Esophagus squamous epithelium (tissue), 5 donors: ENCODE results near the gene NFATC3. TPM values are rescaled to one million over a fixed set of nuclear protein-coding genes. Genes with fewer than 3 reads are reported as not detected.

Source experiments
- DNase-seq: peaks from one replicate; lab custom pipeline; 2025; lab: John Stamatoyannopoulos, UW
- H3K27ac ChIP-seq, 4 donors: fragments of 200-600 bp; sonication (generic); one replicate each; pipeline ENCODE4 v1.5.1; 2016 to 2019; ENCODE audit warnings: mild to moderate bottlenecking in 1 of 4
- H3K27me3 ChIP-seq, 4 donors: fragments of 200-600 bp; sonication (generic); 1 replicate in 3 of 4; 2 replicates in 1 of 4; pipeline versions ENCODE4 v1.5.1 to v1.6.0; 2017 to 2021; ENCODE audit warnings: antibody characterized with exemption in 1 of 4
- H3K36me3 ChIP-seq, 3 donors: fragments of 200-600 bp; sonication (generic); one replicate each; pipeline ENCODE4 v1.5.1; 2016 to 2019
- H3K4me1 ChIP-seq, 3 donors: fragments of 200-600 bp; sonication (generic); one replicate each; pipeline ENCODE4 v1.5.1; 2017 to 2019
- H3K4me3 ChIP-seq, 4 donors: fragments of 200-600 bp; sonication (generic); 1 replicate in 3 of 4; 2 replicates in 1 of 4; pipeline ENCODE4 v1.5.1; 2016 to 2019; ENCODE audit warnings: mild to moderate bottlenecking in 2 of 4, moderate library complexity in 1 of 4
- H3K9me3 ChIP-seq, 3 donors: fragments of 200-600 bp; sonication (generic); one replicate each; pipeline ENCODE4 v1.5.1; 2016 to 2019
- CTCF ChIP-seq, 6 experiments: fragments of 450-650 bp in 4 of 6; fragments of 200-600 bp in 2 of 6; sonication (generic) in 2 of 6; IDR thresholded peaks; one replicate each; pipeline ENCODE4 v1.5.1; 2016 to 2019; ENCODE audit warnings: antibody characterized with exemption in 6 of 6, mild to moderate bottlenecking in 4 of 6, moderate library complexity in 4 of 6
- POLR2A ChIP-seq, 4 donors: fragments of 450-650 bp; IDR thresholded peaks; one replicate each; pipeline ENCODE4 v1.6.1; 2017; ENCODE audit warnings: antibody characterized with exemption in 4 of 4, mild to moderate bottlenecking in 4 of 4, moderate library complexity in 3 of 4
- WGBS, 2 donors: methylation state at CpG; one replicate each; pipeline ENCODE4 v1.1.5; 2018; 5-methylcytosine and 5-hydroxymethylcytosine counted together
- intact Hi-C: fragments of 100-400 bp; cut with DNase I; formaldehyde crosslinking; loops from one replicate; pipeline ENCODE4 v1.15.0; 2022
- total RNA-seq, 4 donors: library from RNA; depleted of rRNA; stranded (reverse); fragments of >200 nt; gene quantifications; one replicate each; pipeline ENCODE4 v1.1.0, GENCODE V29; 2016
- donor health status: DM: yes; HTN: yes; CAD: no.

Gene NFATC3
- total RNA-seq, 4 donors from 2014 or later: 18.6 to 30.9 (median 20.5) TPM

- DNase-seq: peak; percentile 49
- Histone ChIP-seq H3K27ac (peak overlapping the region; percentile 91 to 99 (median 98)), H3K36me3 (peaks cover 0 to 10% (median 0%) of the 10 kb centered on the region in 3 donors), H3K27me3 (no peaks in the 10 kb centered on the region), H3K9me3 (no peaks in the 10 kb centered on the region), H3K4me3 (peak overlapping the region; percentile 72 to 89 (median 83)), H3K4me1 (peaks cover 41 to 83% (median 43%) of the 10 kb centered on the region in 3 donors)
- intact Hi-C loops: loop anchor here (10.0 kb wide), 1 partner anchor 151 kb away; the partner anchor contains the start of gene ESRP2
- WGBS, 2 donors: 38 to 62% methylated on average over 7 to 18 of the region's 21 CpGs
- TF ChIP-seq CTCF (IDR thresholded peaks at IDR 0.05): no peak
- no peak for TF ChIP-seq POLR2A (IDR thresholded peaks at IDR 0.05)
These were observed 1.2 kb upstream of the NFATC3 start for GRCh38 chr16:68083861-68084503.

DNA sequence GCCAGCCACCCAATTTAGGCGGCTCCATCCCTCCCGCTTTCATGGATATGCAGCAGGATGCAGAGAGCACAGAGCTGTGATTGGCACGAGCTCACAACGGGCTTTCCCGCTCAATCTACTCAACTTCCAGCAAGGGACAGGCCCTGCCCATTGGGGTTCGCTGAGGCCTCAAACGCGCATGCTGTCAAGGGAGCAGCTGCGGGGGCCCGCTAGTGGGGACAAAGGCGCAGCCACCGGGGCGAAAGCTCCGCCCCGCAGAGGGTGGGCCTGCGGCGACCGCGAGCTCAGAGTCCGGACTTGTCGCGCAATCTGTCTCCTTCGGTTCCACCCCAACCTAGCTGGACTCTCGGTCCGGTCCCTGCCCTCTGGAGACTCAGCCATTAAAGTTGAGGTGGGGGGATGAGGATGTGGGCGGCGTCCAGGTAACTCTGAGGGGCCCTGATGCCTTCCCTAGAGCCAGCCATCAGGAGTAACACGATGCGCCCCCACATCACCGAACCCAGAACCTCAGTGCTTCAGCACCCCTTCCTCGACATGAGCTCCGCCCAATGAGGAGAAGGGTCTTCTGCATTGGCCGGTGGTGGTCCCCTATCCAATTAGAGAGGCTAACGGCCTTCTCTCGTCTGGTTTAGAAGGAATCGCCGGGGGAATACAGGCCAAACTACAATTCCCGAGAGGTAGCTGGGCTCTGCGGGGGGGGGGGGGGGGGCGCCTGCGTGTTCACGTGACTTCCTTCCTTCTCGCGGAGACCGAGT is 489 bp upstream of the NFATC3 start:
- DNase-seq: peak; percentile 54
- peak overlapping the region; percentile 72 to 89 (median 83) for H3K4me3 ChIP-seq
- TF ChIP-seq CTCF (IDR thresholded peaks at IDR 0.05) (peak in 2 of 6 experiments; percentile 11 to 26), POLR2A (IDR thresholded peaks at IDR 0.05) (peak in 1 of 4 donors; percentile 63)
- H3K36me3 ChIP-seq: peaks cover 0 to 3% (median 0%) of the 10 kb centered on the region in 3 donors
- no peaks in the 10 kb centered on the region for H3K9me3 ChIP-seq
- WGBS, 2 donors: 0% methylated on average over 1 to 2 of the region's 45 CpGs
- H3K4me1 ChIP-seq: peaks cover 35 to 83% (median 36%) of the 10 kb centered on the region in 3 donors
- peak overlapping the region; percentile 91 to 99 (median 98) for H3K27ac ChIP-seq
- intact Hi-C loops: loop anchor here (10.0 kb wide), 1 partner anchor 150 kb away; the partner anchor contains the start of gene ESRP2
- H3K27me3 ChIP-seq: no peaks in the 10 kb centered on the region

DNA sequence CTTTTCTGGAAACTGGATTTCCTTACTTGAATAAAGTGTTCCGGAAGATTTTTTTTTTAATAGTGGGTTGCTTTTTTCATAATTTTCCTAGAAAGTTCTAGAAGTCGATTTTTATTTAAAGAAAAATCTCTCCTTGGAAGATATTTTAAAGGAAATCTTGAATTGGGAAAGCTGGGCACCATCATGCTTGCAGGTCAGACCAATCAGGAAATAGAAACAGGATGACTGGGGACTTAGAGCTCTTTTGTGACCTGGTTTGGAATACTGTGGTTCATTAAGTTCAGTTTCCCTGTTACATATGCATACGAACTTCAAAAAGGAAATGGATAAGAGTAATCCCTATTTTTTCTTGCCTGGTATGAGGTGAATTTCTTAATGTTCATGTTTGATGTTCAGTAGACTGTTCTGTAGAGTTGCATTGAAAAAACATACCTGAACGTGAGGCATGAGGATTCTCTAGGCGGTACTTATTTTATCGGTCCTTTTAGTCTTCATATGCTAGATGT is 1.2 kb downstream of the NFATC3 start:
- Histone ChIP-seq H3K4me3 (peak overlapping the region; percentile 72 to 89 (median 83)), H3K9me3 (no peaks in the 10 kb centered on the region), H3K36me3 (no peaks in the 10 kb centered on the region), H3K4me1 (peaks cover 21 to 83% (median 27%) of the 10 kb centered on the region in 3 donors), H3K27me3 (no peaks in the 10 kb centered on the region), H3K27ac (peak overlapping the region; percentile 88 to 99 (median 94))
- intact Hi-C loops: loop anchor here (10.0 kb wide), 1 partner anchor 148 kb away; the partner anchor contains the start of gene ESRP2
- WGBS, 2 donors: 1 to 3% methylated on average over 6 of the region's 6 CpGs
- TF ChIP-seq CTCF (IDR thresholded peaks at IDR 0.05): no peak
- TF ChIP-seq POLR2A (IDR thresholded peaks at IDR 0.05): no peak
- DNase-seq: no peak

DNA sequence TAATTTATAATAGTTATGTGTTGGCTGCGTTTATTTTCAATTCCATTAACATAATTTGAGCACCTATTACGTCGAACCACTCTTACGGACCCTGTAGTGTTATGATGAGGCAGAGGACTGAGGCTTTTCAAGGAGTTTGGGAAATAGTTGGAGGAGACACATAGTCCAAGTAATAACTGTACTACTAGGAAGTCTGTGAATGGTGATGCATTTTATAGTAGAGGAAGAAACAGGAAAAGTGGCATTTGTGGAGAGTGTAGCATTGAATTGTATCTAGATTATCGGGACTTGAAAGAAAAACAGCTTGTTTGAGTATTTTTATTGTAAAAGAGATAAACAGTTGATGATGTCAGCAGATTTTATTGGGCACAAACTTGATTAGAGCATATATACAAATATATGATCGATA is 1.7 kb downstream of the NFATC3 start:
- Histone ChIP-seq H3K36me3 (no peaks in the 10 kb centered on the region), H3K4me1 (peaks cover 22 to 83% (median 29%) of the 10 kb centered on the region in 3 donors), H3K27me3 (no peaks in the 10 kb centered on the region), H3K9me3 (no peaks in the 10 kb centered on the region), H3K27ac (peak overlapping the region; percentile 56 to 98 (median 90)), H3K4me3 (peak overlapping the region; percentile 72 to 89 (median 83))
- intact Hi-C loops: loop anchor here (10.0 kb wide), 1 partner anchor 148 kb away; the partner anchor contains the start of gene ESRP2
- 2 to 3% methylated on average over 6 of the region's 6 CpGs for WGBS, 2 donors
- no peak for DNase-seq
- no peak for TF ChIP-seq CTCF (IDR thresholded peaks at IDR 0.05)
- no peak for TF ChIP-seq POLR2A (IDR thresholded peaks at IDR 0.05)
